ENCODE results near the gene ATP6V1C2.
"Not testable (repeated sequence)": the region's sequence is repeated elsewhere in the genome, so short reads cannot be mapped to it uniquely, and the experiment has no call there.

Gene ATP6V1C2

DNA sequence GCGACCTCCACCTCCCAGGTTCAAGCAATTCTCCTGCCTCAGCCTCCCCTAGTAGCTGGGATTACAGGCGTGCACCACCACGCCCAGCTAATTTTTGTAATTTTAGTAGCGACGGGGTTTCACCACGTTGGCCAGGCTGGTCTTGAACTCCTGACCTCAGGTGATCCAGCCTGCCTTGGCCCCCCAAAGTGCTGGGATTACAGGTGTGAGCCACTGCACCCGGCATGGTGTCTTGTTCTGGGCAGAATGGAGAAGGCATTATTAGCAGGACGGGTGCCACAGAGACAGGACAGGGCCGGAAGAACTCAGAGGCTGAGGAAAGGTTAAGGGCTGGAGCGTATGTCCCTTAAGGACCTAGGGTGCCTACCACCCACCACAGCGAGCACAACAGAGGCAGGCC, 59.4 kb downstream of the ATP6V1C2 start:
- not testable (repeated sequence) for H2BK15ac ChIP-seq (ENCODE audit: low read depth, poor library complexity, severe bottlenecking); H3K14ac ChIP-seq (ENCODE audit: low read length in 2 of 2); H3K23ac ChIP-seq (ENCODE audit: low read length in 2 of 2); H3K4me2 ChIP-seq (ENCODE audit: low read length, poor library complexity, severe bottlenecking); H3K4me1 ChIP-seq (ENCODE audit: control insufficient read depth, insufficient read depth, low read depth, low read length); H2AFZ ChIP-seq (ENCODE audit: low read depth, low read length); H2BK5ac ChIP-seq (ENCODE audit: low read depth, low read length, poor library complexity, severe bottlenecking); H3K9ac ChIP-seq (ENCODE audit: low read length); H3K27ac ChIP-seq (ENCODE audit: low read length, poor library complexity, severe bottlenecking); H4K91ac ChIP-seq (ENCODE audit: low read length); DNase-seq; H3K9me3 ChIP-seq (ENCODE audit: control insufficient read depth, low read length); H2BK120ac ChIP-seq (ENCODE audit: low read depth, low read length); H3K18ac ChIP-seq (ENCODE audit: low read depth in 1 of 2, low read length in 2 of 2); H3K27me3 ChIP-seq (ENCODE audit: control insufficient read depth in 1 of 2, insufficient read depth in 1 of 2, low read length in 2 of 2); H4K8ac ChIP-seq (ENCODE audit: low read length); H3K4me3 ChIP-seq (ENCODE audit: insufficient read depth in 1 of 2, low read depth in 1 of 2, low read length in 2 of 2); H3K4ac ChIP-seq (ENCODE audit: low read depth in 1 of 2, low read length in 2 of 2); H2BK12ac ChIP-seq (ENCODE audit: low read length in 2 of 2); H2AK5ac ChIP-seq (ENCODE audit: low read length, severe bottlenecking)
- 91% methylated on average over 11 of the region's 11 CpGs for WGBS
- H3K79me1 ChIP-seq (replicated peaks; ENCODE audit: low read length, poor library complexity, severe bottlenecking): peaks cover 27% of the 10 kb centered on the region
- peaks cover 62 to 67% of the 10 kb centered on the region in 2 experiments for H3K36me3 ChIP-seq (ENCODE audit: control insufficient read depth in 1 of 2, insufficient read depth in 2 of 2, low read depth in 1 of 2, low read length in 2 of 2)

DNA sequence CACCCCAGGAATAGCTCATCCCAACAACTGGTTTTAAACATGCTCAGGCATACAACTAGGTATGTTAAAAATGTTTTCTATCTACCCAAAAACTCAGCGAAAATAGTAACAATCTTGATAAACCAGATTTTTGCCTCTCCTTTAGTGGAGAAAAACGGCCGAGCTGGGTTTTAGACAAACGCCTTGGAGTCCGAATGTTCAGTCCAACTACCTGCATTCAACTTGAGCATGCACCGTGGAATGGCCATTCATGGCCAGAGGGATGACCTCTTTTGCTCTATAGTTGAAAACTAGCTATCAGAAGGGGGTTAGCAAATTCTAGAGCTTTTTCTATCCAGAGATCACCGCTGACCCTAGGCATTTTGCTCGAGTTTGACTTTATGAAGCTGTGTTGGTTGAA, 60.3 kb downstream of the ATP6V1C2 start:
- Histone ChIP-seq H3K18ac (ENCODE audit: low read depth in 1 of 2, low read length in 2 of 2) (no peak overlapping the region), H3K4me1 (ENCODE audit: control insufficient read depth, insufficient read depth, low read depth, low read length) (peaks cover 10% of the 10 kb centered on the region), H3K14ac (ENCODE audit: low read length in 2 of 2) (no peak overlapping the region), H3K9me3 (ENCODE audit: control insufficient read depth, low read length) (no peaks in the 10 kb centered on the region), H2BK15ac (ENCODE audit: low read depth, poor library complexity, severe bottlenecking) (no peak overlapping the region), H2BK5ac (ENCODE audit: low read depth, low read length, poor library complexity, severe bottlenecking) (no peak overlapping the region), H2AFZ (ENCODE audit: low read depth, low read length) (no peak overlapping the region), H2BK12ac (ENCODE audit: low read length in 2 of 2) (no peak overlapping the region), H3K36me3 (ENCODE audit: control insufficient read depth in 1 of 2, insufficient read depth in 2 of 2, low read depth in 1 of 2, low read length in 2 of 2) (peaks cover 60 to 75% of the 10 kb centered on the region in 2 experiments), H3K9ac (ENCODE audit: low read length) (no peak overlapping the region), H4K8ac (ENCODE audit: low read length) (no peak overlapping the region), H3K79me1 (replicated peaks; ENCODE audit: low read length, poor library complexity, severe bottlenecking) (peaks cover 28% of the 10 kb centered on the region), H3K27me3 (ENCODE audit: control insufficient read depth in 1 of 2, insufficient read depth in 1 of 2, low read length in 2 of 2) (no peaks in the 10 kb centered on the region), H2BK120ac (ENCODE audit: low read depth, low read length) (no peak overlapping the region), H3K27ac (ENCODE audit: low read length, poor library complexity, severe bottlenecking) (no peak overlapping the region), H3K23ac (ENCODE audit: low read length in 2 of 2) (no peak overlapping the region), H3K4me3 (ENCODE audit: insufficient read depth in 1 of 2, low read depth in 1 of 2, low read length in 2 of 2) (no peak overlapping the region), H4K91ac (ENCODE audit: low read length) (no peak overlapping the region), H3K4me2 (ENCODE audit: low read length, poor library complexity, severe bottlenecking) (no peak overlapping the region), H2AK5ac (ENCODE audit: low read length, severe bottlenecking) (no peak overlapping the region), H3K4ac (ENCODE audit: low read depth in 1 of 2, low read length in 2 of 2) (no peak overlapping the region)
- no peak for DNase-seq
- 97% methylated on average over 8 of the region's 8 CpGs for WGBS

DNA sequence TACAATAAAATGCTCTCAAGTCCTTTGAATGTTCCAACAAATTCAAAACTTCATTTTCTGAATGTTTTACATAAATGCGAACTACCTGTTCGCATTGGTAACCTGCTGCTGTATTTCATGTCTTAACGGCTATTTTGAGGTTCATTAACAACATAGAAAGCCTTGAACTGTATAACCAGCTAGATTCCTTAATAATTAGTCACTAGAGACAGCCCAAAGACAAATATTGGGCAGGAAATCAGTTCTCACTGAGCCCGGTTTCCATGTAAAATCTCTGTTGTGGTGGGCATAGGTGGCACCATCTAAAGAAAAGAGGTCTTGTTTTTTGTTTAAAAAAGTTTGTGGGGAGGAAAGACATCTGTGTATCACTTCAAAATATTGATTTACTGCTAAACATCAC, 62.0 kb downstream of the ATP6V1C2 start:
- WGBS: 71% methylated on average over 4 of the region's 4 CpGs
- no peaks in the 10 kb centered on the region for H3K27me3 ChIP-seq (ENCODE audit: control insufficient read depth in 1 of 2, insufficient read depth in 1 of 2, low read length in 2 of 2)
- no peak overlapping the region for H2AFZ ChIP-seq (ENCODE audit: low read depth, low read length)
- H3K36me3 ChIP-seq (ENCODE audit: control insufficient read depth in 1 of 2, insufficient read depth in 2 of 2, low read depth in 1 of 2, low read length in 2 of 2): peaks cover 50 to 84% of the 10 kb centered on the region in 2 experiments
- DNase-seq: no peak
- H3K4ac ChIP-seq (ENCODE audit: low read depth in 1 of 2, low read length in 2 of 2): no peak overlapping the region
- no peak overlapping the region for H2BK120ac ChIP-seq (ENCODE audit: low read depth, low read length)
- H3K14ac ChIP-seq (ENCODE audit: low read length in 2 of 2): no peak overlapping the region
- H3K4me1 ChIP-seq (ENCODE audit: control insufficient read depth, insufficient read depth, low read depth, low read length): peaks cover 10% of the 10 kb centered on the region
- H3K4me3 ChIP-seq (ENCODE audit: insufficient read depth in 1 of 2, low read depth in 1 of 2, low read length in 2 of 2): no peak overlapping the region
- no peak overlapping the region for H3K9ac ChIP-seq (ENCODE audit: low read length)
- H3K9me3 ChIP-seq (ENCODE audit: control insufficient read depth, low read length): no peaks in the 10 kb centered on the region
- no peak overlapping the region for H3K18ac ChIP-seq (ENCODE audit: low read depth in 1 of 2, low read length in 2 of 2)
- no peak overlapping the region for H2BK5ac ChIP-seq (ENCODE audit: low read depth, low read length, poor library complexity, severe bottlenecking)
- H3K27ac ChIP-seq (ENCODE audit: low read length, poor library complexity, severe bottlenecking): no peak overlapping the region
- no peak overlapping the region for H4K8ac ChIP-seq (ENCODE audit: low read length)
- no peak overlapping the region for H3K23ac ChIP-seq (ENCODE audit: low read length in 2 of 2)
- peaks cover 29% of the 10 kb centered on the region for H3K79me1 ChIP-seq (replicated peaks; ENCODE audit: low read length, poor library complexity, severe bottlenecking)
- H2BK15ac ChIP-seq (ENCODE audit: low read depth, poor library complexity, severe bottlenecking): no peak overlapping the region
- no peak overlapping the region for H2AK5ac ChIP-seq (ENCODE audit: low read length, severe bottlenecking)
- H2BK12ac ChIP-seq (ENCODE audit: low read length in 2 of 2): no peak overlapping the region
- H4K91ac ChIP-seq (ENCODE audit: low read length): no peak overlapping the region
- no peak overlapping the region for H3K4me2 ChIP-seq (ENCODE audit: low read length, poor library complexity, severe bottlenecking)

DNA sequence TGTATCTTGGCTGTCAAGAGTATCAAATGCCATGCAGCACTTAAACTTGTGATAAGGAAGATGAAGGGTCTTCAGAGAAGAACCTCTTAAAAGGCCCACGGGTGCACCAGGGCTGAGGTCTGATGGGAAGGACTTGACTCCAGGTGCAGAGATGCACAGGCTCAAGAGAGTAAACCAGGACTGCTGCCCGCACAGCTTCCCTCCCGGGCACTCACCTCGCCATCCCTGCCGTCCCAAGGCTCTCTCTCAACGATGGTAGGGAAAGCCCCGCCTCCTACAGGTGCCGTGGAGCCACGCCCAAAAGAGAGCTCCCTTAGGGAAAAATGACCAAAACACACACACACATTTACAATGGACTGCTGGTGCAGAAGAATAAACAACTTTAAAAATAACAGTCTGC, 63.3 kb downstream of the ATP6V1C2 start:
- Histone ChIP-seq H2BK12ac (ENCODE audit: low read length in 2 of 2) (no peak overlapping the region), H3K18ac (ENCODE audit: low read depth in 1 of 2, low read length in 2 of 2) (no peak overlapping the region), H4K91ac (ENCODE audit: low read length) (no peak overlapping the region), H2BK120ac (ENCODE audit: low read depth, low read length) (no peak overlapping the region), H3K27me3 (ENCODE audit: control insufficient read depth in 1 of 2, insufficient read depth in 1 of 2, low read length in 2 of 2) (no peaks in the 10 kb centered on the region), H3K4me1 (ENCODE audit: control insufficient read depth, insufficient read depth, low read depth, low read length) (peaks cover 10% of the 10 kb centered on the region), H3K14ac (ENCODE audit: low read length in 2 of 2) (no peak overlapping the region), H2AK5ac (ENCODE audit: low read length, severe bottlenecking) (no peak overlapping the region), H3K36me3 (ENCODE audit: control insufficient read depth in 1 of 2, insufficient read depth in 2 of 2, low read depth in 1 of 2, low read length in 2 of 2) (peaks cover 52 to 92% of the 10 kb centered on the region in 2 experiments), H3K9ac (ENCODE audit: low read length) (no peak overlapping the region), H3K23ac (ENCODE audit: low read length in 2 of 2) (no peak overlapping the region), H3K9me3 (ENCODE audit: control insufficient read depth, low read length) (no peaks in the 10 kb centered on the region), H3K4me2 (ENCODE audit: low read length, poor library complexity, severe bottlenecking) (no peak overlapping the region), H3K27ac (ENCODE audit: low read length, poor library complexity, severe bottlenecking) (no peak overlapping the region), H4K8ac (ENCODE audit: low read length) (no peak overlapping the region), H2BK15ac (ENCODE audit: low read depth, poor library complexity, severe bottlenecking) (no peak overlapping the region), H2AFZ (ENCODE audit: low read depth, low read length) (no peak overlapping the region), H2BK5ac (ENCODE audit: low read depth, low read length, poor library complexity, severe bottlenecking) (no peak overlapping the region), H3K4ac (ENCODE audit: low read depth in 1 of 2, low read length in 2 of 2) (no peak overlapping the region), H3K79me1 (replicated peaks; ENCODE audit: low read length, poor library complexity, severe bottlenecking) (peaks cover 27% of the 10 kb centered on the region), H3K4me3 (ENCODE audit: insufficient read depth in 1 of 2, low read depth in 1 of 2, low read length in 2 of 2) (no peak overlapping the region)
- WGBS: 98% methylated on average over 9 of the region's 9 CpGs
- no peak for DNase-seq
